ENCODE measurements around the gene IL24. TPM values are rescaled to one million over a fixed set of nuclear protein-coding genes. Genes with fewer than 3 reads are reported as not detected.
A peak's percentile ranks its signal among the peaks of the same experiment; 100 is the strongest.

IL24 gene
- total and polyA plus RNA-seq, 8 donors = 0.11 to 0.43 (median 0.34) TPM; not detected in 1

- no peak for ATAC-seq
- intact Hi-C loops (cut with DNase I) = no loop called here
- no peak for DNase-seq
- H3K4me1 ChIP-seq = no peaks in the 10 kb centered on the region
- no peaks in the 10 kb centered on the region for H3K9me3 ChIP-seq
- H3K27ac ChIP-seq = no peak overlapping the region
- peaks cover 0 to 8% of the 10 kb centered on the region in 2 donors for H3K27me3 ChIP-seq
- H3K4me3 ChIP-seq = no peak overlapping the region
- no peak for TF ChIP-seq CTCF (IDR thresholded peaks at IDR 0.05)
- H3K36me3 ChIP-seq = no peaks in the 10 kb centered on the region
Measured at GRCh38 chr1:206939131-206939530, 41.9 kb downstream of the IL24 start.

GRCh38 chr1:206939841-206940587 lies 42.8 kb downstream of the IL24 start:
- Histone ChIP-seq H3K27me3 (peaks cover 0 to 8% of the 10 kb centered on the region in 2 donors), H3K4me1 (no peaks in the 10 kb centered on the region), H3K27ac (no peak overlapping the region), H3K9me3 (no peaks in the 10 kb centered on the region), H3K4me3 (no peak overlapping the region), H3K36me3 (no peaks in the 10 kb centered on the region)
- TF ChIP-seq CTCF (IDR thresholded peaks at IDR 0.05) = no peak
- ATAC-seq (no peak), DNase-seq (no peak)
- intact Hi-C loops (cut with DNase I) = no loop called here

- Histone ChIP-seq H3K4me1 (no peaks in the 10 kb centered on the region), H3K4me3 (no peak overlapping the region), H3K9me3 (no peaks in the 10 kb centered on the region), H3K36me3 (no peaks in the 10 kb centered on the region), H3K27me3 (peaks cover 0 to 7% of the 10 kb centered on the region in 2 donors), H3K27ac (no peak overlapping the region)
- DNase-seq (no peak), ATAC-seq (no peak)
- intact Hi-C loops (cut with DNase I) = no loop called here
- TF ChIP-seq CTCF (IDR thresholded peaks at IDR 0.05) = no peak
Measured at GRCh38 chr1:206940588-206940936, 43.3 kb downstream of the IL24 start.

- DNase-seq (no peak), ATAC-seq (peak; percentile 33)
- Histone ChIP-seq H3K36me3 (no peaks in the 10 kb centered on the region), H3K27me3 (peaks cover 0 to 5% of the 10 kb centered on the region in 2 donors), H3K9me3 (no peaks in the 10 kb centered on the region), H3K4me3 (no peak overlapping the region), H3K4me1 (no peaks in the 10 kb centered on the region), H3K27ac (no peak overlapping the region)
- no peak for TF ChIP-seq CTCF (IDR thresholded peaks at IDR 0.05)
- intact Hi-C loops (cut with DNase I) = no loop called here
Measured at GRCh38 chr1:206941766-206942418, 44.6 kb downstream of the IL24 start.

- ATAC-seq (no peak), DNase-seq (no peak)
- peaks cover 0 to 5% of the 10 kb centered on the region in 2 donors for H3K27me3 ChIP-seq
- intact Hi-C loops (cut with DNase I) = no loop called here
- peaks cover 0 to 1% of the 10 kb centered on the region in 2 donors for H3K9me3 ChIP-seq
- peak overlapping the region in 1 of 2 donors; percentile 28 for H3K4me3 ChIP-seq
- TF ChIP-seq CTCF (IDR thresholded peaks at IDR 0.05) = no peak
- no peak overlapping the region for H3K27ac ChIP-seq
- no peaks in the 10 kb centered on the region for H3K4me1 ChIP-seq
- H3K36me3 ChIP-seq = no peaks in the 10 kb centered on the region
Measured at GRCh38 chr1:206944703-206945102, 47.5 kb downstream of the IL24 start.

Measured in left lung (tissue), 10 donors.